Natural killer cell (primary cell): ENCODE measurements around the gene RFT1. TPM values are rescaled to one million over a fixed set of nuclear protein-coding genes. Genes with fewer than 3 reads are reported as not detected.
A peak's percentile ranks its signal among the peaks of the same experiment; 100 is the strongest.

ENCODE experiments used
- ATAC-seq, 3 donors: fragments of 150-1000 bp in 2 of 3; fragments of 200-7000 bp in 1 of 3; cut with Tn5 transposase; 1 replicate in 1 of 3; 2 replicates in 2 of 3; pipeline ENCODE4 v1.10.0; 2021; ENCODE audit warnings: mild to moderate bottlenecking in 2 of 3, moderate library complexity in 2 of 3
- DNase-seq, 2 donors: peaks; one replicate each; pipeline versions ENCODE4 v3.0.0 to v3.0.0-alpha.2; 2013 to 2021; ENCODE audit warnings: mixed read lengths in 1 of 2
- H3K27ac ChIP-seq: one replicate; pipeline ENCODE4 v1.5.1; 2013; ENCODE audit warnings: mild to moderate bottlenecking, low read length
- H3K27me3 ChIP-seq: one replicate; pipeline ENCODE4 v1.6.1; 2013; ENCODE audit warnings: low read length; ENCODE audit not compliant: control insufficient read depth, insufficient read depth
- H3K36me3 ChIP-seq: one replicate; pipeline ENCODE4 v1.6.1; 2013; ENCODE audit warnings: low read length; ENCODE audit not compliant: control insufficient read depth, insufficient read depth
- H3K4me1 ChIP-seq: one replicate; pipeline ENCODE4 v1.6.1; 2013; ENCODE audit warnings: low read length; ENCODE audit not compliant: control insufficient read depth, insufficient read depth
- H3K4me3 ChIP-seq: one replicate; pipeline ENCODE4 v1.5.1; 2013; ENCODE audit warnings: low read length
- H3K9me3 ChIP-seq: one replicate; pipeline ENCODE4 v1.6.1; 2013; ENCODE audit warnings: low read length; ENCODE audit not compliant: control insufficient read depth, insufficient read depth
- H3K27ac Mint-ChIP-seq, 2 donors: one replicate each; pipeline ENCODE4 v1.8.0; 2022; ENCODE audit warnings: mild to moderate bottlenecking in 2 of 2, mixed read lengths in 2 of 2, moderate library complexity in 1 of 2
- H3K27me3 Mint-ChIP-seq, 2 donors: one replicate each; pipeline ENCODE4 v1.8.0; 2022; ENCODE audit warnings: low read depth in 2 of 2, mixed read lengths in 2 of 2
- H3K36me3 Mint-ChIP-seq: one replicate; pipeline ENCODE4 v1.8.0; 2022; ENCODE audit warnings: mixed read lengths
- H3K4me1 Mint-ChIP-seq, 2 donors: one replicate each; pipeline ENCODE4 v1.8.0; 2022; ENCODE audit warnings: mixed read lengths in 2 of 2
- H3K4me3 Mint-ChIP-seq: one replicate; pipeline ENCODE4 v1.8.0; 2022; ENCODE audit warnings: mild to moderate bottlenecking, moderate library complexity, mixed read lengths
- H3K9me3 Mint-ChIP-seq, 2 donors: one replicate each; pipeline ENCODE4 v1.8.0; 2022; ENCODE audit warnings: mixed read lengths in 2 of 2
- CTCF ChIP-seq: fragments of 200-600 bp; IDR thresholded peaks from one replicate; pipeline ENCODE4 v1.8.0; 2022; ENCODE audit warnings: antibody characterized with exemption
- WGBS: methylation state at CpG from one replicate; pipeline ENCODE4 v1.1.7; 2013; ENCODE audit warnings: missing lambda C conversion rate; ENCODE audit not compliant: insufficient coverage; 5-methylcytosine and 5-hydroxymethylcytosine counted together
- intact Hi-C: fragments of 100-400 bp; cut with micrococcal nuclease; formaldehyde crosslinking; loops from one replicate; pipeline ENCODE4 v1.14.2; 2022
- total RNA-seq, 4 donors: library from RNA; stranded (reverse); fragments of 120-200 nt in 1 of 4; gene quantifications; one replicate each; pipeline versions ENCODE4 v1.2.3 to v1.2.4, GENCODE V29; 2013 to 2022

The RFT1 gene
- total RNA-seq, 3 donors from 2014 or later (not counting 1 experiment from before 2014, with no cell fraction given): 13.3 to 17.2 (median 14.1) TPM

DNA sequence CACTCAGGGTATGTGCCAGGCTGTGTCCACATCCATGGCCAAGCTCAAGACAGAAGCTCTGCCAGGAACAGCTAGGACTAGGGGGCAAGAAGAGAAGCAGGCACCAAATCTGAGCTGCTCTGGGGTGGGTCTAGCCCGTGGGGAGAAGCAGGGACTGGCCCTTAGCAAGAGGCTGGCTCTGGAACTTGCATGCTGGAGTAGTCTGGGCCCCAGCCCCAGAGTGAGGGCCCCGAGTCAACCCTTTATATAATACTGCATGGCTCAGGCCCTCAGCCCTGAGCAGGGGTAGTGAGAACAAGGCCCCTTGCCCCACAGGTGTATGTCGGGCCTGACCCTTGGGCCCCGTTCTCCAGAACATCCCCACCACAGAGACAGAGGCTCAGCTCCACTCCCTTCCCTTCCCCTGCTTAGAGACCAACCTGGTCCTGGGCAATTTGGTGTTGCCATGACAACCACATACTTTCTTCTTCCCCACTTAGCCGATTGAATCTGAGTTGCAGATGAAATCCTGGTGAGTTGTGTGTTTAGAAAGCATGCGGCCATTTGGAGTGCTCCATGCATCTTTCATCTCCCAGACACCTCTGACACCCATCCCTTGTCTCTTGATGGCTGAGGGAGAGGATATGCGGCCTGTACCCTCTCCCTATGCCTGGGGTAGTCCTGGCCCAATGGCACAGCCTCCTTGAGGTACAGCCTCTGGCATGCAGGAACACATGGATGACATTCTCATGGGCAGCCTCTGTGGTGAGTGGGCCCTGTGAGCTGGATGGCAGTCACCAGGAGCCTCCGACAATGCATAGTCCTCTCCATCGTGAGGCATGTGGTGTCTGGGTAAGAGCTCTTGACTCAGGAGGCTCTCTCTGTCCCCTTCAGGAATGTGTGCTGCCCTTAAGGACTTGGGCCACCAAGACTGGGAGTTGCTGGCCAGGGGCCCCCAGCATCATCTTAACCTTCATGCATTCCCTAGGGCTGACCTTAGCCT lies 55.2 kb downstream of the RFT1 start:
- Mint-ChIP-seq H3K27ac (peak overlapping the region; percentile 92 to 96), H3K4me3 (peak overlapping the region; percentile 60), H3K36me3 (no peaks in the 10 kb centered on the region), H3K4me1 (peaks cover 14 to 29% of the 10 kb centered on the region in 2 donors), H3K27me3 (no peaks in the 10 kb centered on the region), H3K9me3 (no peaks in the 10 kb centered on the region)
- no peak for DNase-seq
- intact Hi-C loops: loop anchor here (5.0 kb wide), 1 partner anchor 143 kb away; no protein-coding TSS in a partner anchor
- Histone ChIP-seq H3K9me3 (no peaks in the 10 kb centered on the region), H3K27me3 (no peaks in the 10 kb centered on the region), H3K4me1 (peaks cover 25% of the 10 kb centered on the region), H3K4me3 (no peak overlapping the region), H3K27ac (no peak overlapping the region), H3K36me3 (no peaks in the 10 kb centered on the region)
- 96% methylated on average over 7 of the region's 9 CpGs for WGBS
- TF ChIP-seq CTCF: no peak
- ATAC-seq: no peak

GRCh38 chr3:53074366-53074696 lies 55.9 kb downstream of the RFT1 start:
- Mint-ChIP-seq H3K9me3 (no peaks in the 10 kb centered on the region), H3K4me3 (peak overlapping the region; percentile 60)
- intact Hi-C loops: loop anchor here (5.0 kb wide), 1 partner anchor 142 kb away; no protein-coding TSS in a partner anchor

DNA sequence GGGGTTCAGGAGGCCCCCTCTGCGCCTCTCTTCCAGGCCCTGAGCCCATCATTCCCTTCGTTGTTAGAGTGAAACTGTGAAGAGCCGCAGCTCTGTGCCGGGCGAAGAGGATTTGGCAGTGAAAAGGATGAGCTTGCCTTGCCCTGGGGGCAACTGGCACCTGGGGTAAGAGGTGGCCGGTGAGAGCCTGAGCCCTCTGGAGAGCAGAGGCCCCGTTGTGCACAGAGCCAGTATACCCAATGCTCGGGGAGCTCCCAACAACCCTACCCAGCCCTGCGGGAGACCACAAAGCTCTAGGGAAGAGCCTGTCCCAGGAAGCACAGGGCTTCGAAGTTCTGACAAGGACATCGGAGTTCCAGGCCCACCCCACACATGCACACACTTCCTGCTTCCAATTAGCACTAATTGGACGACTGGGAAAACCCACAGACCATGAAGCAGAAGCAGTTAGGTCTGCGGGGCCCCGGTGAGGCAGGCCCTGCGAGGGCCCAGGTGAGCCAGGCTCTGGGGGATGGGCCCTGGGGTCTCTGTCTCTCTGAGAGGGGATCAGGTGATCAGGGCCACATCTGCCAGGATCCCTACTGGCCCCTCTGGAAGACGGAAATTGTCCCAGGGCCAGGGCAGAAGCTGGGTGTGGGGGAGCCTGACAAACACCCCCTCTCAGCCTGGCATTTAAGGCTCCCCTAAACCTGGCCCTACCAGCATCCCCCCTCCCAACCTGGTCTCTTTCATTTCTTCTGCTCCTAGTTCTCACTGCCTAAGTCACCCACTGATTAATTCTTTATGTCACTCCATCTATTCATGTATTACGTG lies 56.5 kb downstream of the RFT1 start:
- H3K36me3 ChIP-seq: no peaks in the 10 kb centered on the region
- H3K9me3 Mint-ChIP-seq: no peaks in the 10 kb centered on the region
- no peak for ATAC-seq
- peaks cover 14 to 29% of the 10 kb centered on the region in 2 donors for H3K4me1 Mint-ChIP-seq
- no peaks in the 10 kb centered on the region for H3K9me3 ChIP-seq
- peaks cover 25% of the 10 kb centered on the region for H3K4me1 ChIP-seq
- no peak for TF ChIP-seq CTCF
- H3K4me3 Mint-ChIP-seq: peak overlapping the region; percentile 95
- H3K36me3 Mint-ChIP-seq: no peaks in the 10 kb centered on the region
- intact Hi-C loops: loop anchor here (2.0 to 5.0 kb wide), 2 partner anchors 141 to 223 kb away; no protein-coding TSS in a partner anchor
- H3K27ac ChIP-seq: peak overlapping the region; percentile 84
- H3K4me3 ChIP-seq: peak overlapping the region; percentile 81
- DNase-seq: no peak
- peaks cover 0 to 3% of the 10 kb centered on the region in 2 donors for H3K27me3 Mint-ChIP-seq
- peak overlapping the region; percentile 92 to 96 for H3K27ac Mint-ChIP-seq
- WGBS: 85% methylated on average over 17 of the region's 17 CpGs
- no peaks in the 10 kb centered on the region for H3K27me3 ChIP-seq

More at GRCh38 chr3:53074366-53074696, 55.9 kb downstream of the RFT1 start:
- WGBS: 91% methylated on average over 1 of the region's 1 CpG
- DNase-seq: no peak
- H3K9me3 ChIP-seq: no peaks in the 10 kb centered on the region
- Mint-ChIP-seq H3K36me3 (no peaks in the 10 kb centered on the region), H3K27ac (peak overlapping the region; percentile 92 to 96), H3K4me1 (peaks cover 14 to 29% of the 10 kb centered on the region in 2 donors), H3K27me3 (peaks cover 0 to under 1% of the 10 kb centered on the region in 2 donors)
- no peaks in the 10 kb centered on the region for H3K27me3 ChIP-seq
- no peak for ATAC-seq
- H3K27ac ChIP-seq: no peak overlapping the region
- peaks cover 25% of the 10 kb centered on the region for H3K4me1 ChIP-seq
- H3K4me3 ChIP-seq: no peak overlapping the region
- TF ChIP-seq CTCF: no peak
- H3K36me3 ChIP-seq: no peaks in the 10 kb centered on the region
